Measurements from ENCODE around the gene BARHL2.
A peak's percentile ranks its signal among the peaks of the same experiment; 100 is the strongest.

BARHL2 gene

DNA sequence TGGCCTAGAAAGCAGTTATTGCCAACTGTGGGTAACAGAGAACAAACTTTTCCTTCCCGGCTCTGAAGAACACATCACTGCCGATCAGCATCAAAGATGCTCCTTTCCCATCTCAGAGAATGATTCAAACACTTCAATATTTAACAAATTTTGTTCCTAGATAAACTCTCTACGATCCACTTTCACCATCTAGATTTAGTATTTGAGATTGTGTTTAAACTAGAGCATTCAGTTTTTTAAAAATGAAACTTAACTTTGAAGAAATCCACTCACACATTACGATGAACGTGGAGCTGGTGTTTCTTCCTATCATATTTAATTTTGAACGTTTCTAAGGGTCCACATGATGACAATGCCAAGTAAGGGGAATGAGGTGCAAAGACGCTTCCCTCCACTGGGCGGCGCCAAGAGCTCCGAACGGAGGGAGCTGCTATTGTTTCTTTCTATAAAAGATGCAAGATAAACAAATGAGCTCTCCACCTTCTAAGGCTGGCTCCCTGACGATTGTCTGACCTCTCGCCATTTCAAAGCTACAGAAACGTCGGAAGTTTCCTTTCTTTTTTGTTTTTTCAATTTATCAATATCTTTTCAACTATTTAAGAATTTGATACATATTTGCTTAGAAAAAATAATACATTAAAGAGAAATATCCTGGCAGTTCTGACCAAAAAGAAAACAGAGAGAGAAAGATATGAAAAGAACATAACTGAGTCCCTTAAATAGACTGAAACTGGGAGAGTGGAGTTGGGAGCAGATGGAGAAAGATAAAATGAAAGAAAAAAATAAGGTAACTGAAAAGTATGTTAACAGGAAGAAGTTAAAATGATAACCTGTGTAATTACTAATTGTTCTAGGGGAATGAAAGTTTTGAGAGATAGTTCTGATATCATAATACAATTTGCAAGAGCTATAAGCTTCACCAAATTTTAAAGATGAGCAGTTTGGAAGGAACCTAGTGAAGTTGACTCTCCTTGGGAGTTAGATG, 4.4 kb upstream of the BARHL2 start:
- H2AFZ ChIP-seq (ENCODE audit: low read length): no peak overlapping the region
- H3K4ac ChIP-seq (ENCODE audit: low read length): no peak overlapping the region
- H2BK12ac ChIP-seq (ENCODE audit: low read length): no peak overlapping the region
- H2BK120ac ChIP-seq (ENCODE audit: low read depth, low read length): no peak overlapping the region
- no peak overlapping the region for H3K14ac ChIP-seq (ENCODE audit: low read length)
- WGBS, 2 donors (ENCODE audit: extremely low coverage in 2 of 2, insufficient read length in 2 of 2, insufficient replicate concordance in 1 of 2): no CpG with 5 or more reads among the region's 15 CpGs
- no peak overlapping the region for H3K18ac ChIP-seq (ENCODE audit: low read length)
- H3K79me1 ChIP-seq (ENCODE audit: low read depth, low read length): no peaks in the 10 kb centered on the region
- no peak overlapping the region for H3K9ac ChIP-seq (ENCODE audit: low read depth, low read length, poor library complexity)
- no peak overlapping the region for H4K8ac ChIP-seq (ENCODE audit: low read depth, low read length)
- H3K9me3 ChIP-seq (replicated peaks in 1 of 2; ENCODE audit: control insufficient read depth in 2 of 2, insufficient read depth in 1 of 2, low read depth in 1 of 2, low read length in 2 of 2): peaks cover 3 to 10% of the 10 kb centered on the region in 2 donors
- no peak overlapping the region for H3K27ac ChIP-seq (replicated peaks; ENCODE audit: low read length)
- DNase-seq (ENCODE audit: low spot score): no peak
- no peak overlapping the region for H4K91ac ChIP-seq (ENCODE audit: low read depth, low read length, poor library complexity)
- H2AK5ac ChIP-seq (ENCODE audit: low read depth, low read length): no peak overlapping the region
- no peak overlapping the region for H3K4me2 ChIP-seq (ENCODE audit: insufficient read depth, low read length, poor library complexity, severe bottlenecking)
- H3K36me3 ChIP-seq (replicated peaks in 1 of 2; ENCODE audit: control insufficient read depth in 2 of 2, insufficient read depth in 2 of 2, low read length in 2 of 2): no peaks in the 10 kb centered on the region
- peaks cover 68 to 99% (median 88%) of the 10 kb centered on the region in 3 experiments for H3K27me3 ChIP-seq (ENCODE audit: control insufficient read depth in 3 of 3, insufficient read depth in 3 of 3, low read depth in 1 of 3, low read length in 3 of 3)
- H2BK5ac ChIP-seq (ENCODE audit: low read length): no peak overlapping the region
- H3K23ac ChIP-seq (ENCODE audit: low read depth, low read length, poor library complexity): no peak overlapping the region
- no peak overlapping the region for H3K4me3 ChIP-seq (ENCODE audit: low read length in 2 of 2)
- peaks cover 7 to 10% of the 10 kb centered on the region in 2 donors for H3K4me1 ChIP-seq (ENCODE audit: control insufficient read depth in 2 of 2, insufficient read depth in 1 of 2, low read depth in 1 of 2, low read length in 2 of 2)
- no peak overlapping the region for H2BK15ac ChIP-seq (ENCODE audit: low read length)

DNA sequence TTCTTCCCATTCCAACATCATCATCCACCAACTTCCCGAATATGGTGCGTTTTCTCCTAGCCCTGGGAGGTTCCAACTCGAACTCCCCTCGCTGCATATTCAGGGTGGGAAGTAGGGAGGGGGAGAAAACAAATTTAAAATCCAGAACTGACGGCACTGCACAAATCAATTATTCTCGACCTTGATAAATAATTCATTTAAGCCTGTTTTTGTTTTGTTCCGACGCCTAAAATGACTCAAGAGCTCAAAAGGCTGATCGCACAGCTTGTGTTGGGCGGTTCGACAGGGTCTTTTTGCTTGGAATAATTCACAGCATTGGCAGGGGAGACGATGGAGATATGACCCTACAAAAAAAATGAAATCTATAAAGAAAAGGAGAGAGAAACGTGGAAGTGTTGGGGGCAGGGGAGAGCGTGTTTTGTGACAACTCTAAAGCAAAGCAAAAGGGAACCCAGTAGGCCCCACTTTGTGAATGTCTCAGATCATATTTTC, 3.1 kb upstream of the BARHL2 start:
- H3K4me2 ChIP-seq (ENCODE audit: insufficient read depth, low read length, poor library complexity, severe bottlenecking): no peak overlapping the region

DNA sequence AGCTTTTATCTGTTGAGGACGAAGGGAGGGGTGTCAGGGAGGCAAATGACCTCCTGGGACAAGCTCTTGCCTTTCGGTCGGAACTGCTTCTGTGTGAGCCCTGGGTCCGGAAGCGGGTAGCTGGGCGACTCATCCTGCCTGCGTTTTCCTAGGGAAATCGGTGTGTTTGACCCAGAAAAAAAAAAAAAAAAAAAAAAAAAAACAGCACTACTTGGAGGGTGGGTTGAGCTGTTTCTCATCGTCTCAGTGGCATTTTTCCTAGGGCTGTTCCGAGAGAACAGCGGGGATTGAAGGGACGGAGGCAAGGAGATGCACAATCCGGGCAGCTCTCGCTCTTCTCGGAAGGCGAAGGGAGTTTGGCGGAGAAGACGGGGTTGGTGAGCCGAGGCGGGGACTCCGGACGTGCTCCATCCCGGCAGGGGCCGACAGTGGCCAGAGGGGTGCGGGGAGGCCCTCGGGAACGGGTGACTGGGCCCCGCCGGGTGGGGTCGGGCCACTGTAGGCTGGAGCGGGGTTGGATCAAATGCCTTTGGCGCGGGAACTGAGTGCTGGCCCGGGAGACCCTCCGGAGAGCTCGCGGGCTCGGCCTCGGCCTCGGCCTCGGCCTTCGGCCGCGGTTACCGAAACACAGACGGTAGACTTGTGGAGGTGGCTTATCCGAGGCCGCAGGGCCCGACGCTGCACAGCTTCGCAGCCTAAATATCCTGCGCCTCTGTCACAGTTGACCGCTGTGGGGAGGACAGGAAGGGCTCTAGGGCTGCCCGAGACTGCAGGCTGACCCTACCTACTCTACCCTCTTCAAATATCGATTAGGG, 2.4 kb upstream of the BARHL2 start:
- Histone ChIP-seq H3K4ac (ENCODE audit: low read length) (no peak overlapping the region), H3K4me3 (ENCODE audit: low read length in 2 of 2) (no peak overlapping the region), H3K27me3 (ENCODE audit: control insufficient read depth in 3 of 3, insufficient read depth in 3 of 3, low read depth in 1 of 3, low read length in 3 of 3) (peaks cover 62 to 99% (median 83%) of the 10 kb centered on the region in 3 experiments), H3K9ac (ENCODE audit: low read depth, low read length, poor library complexity) (no peak overlapping the region), H3K9me3 (replicated peaks in 1 of 2; ENCODE audit: control insufficient read depth in 2 of 2, insufficient read depth in 1 of 2, low read depth in 1 of 2, low read length in 2 of 2) (peaks cover 3 to 14% of the 10 kb centered on the region in 2 donors), H2AFZ (ENCODE audit: low read length) (peak overlapping the region; percentile 68), H4K8ac (ENCODE audit: low read depth, low read length) (no peak overlapping the region), H3K18ac (ENCODE audit: low read length) (no peak overlapping the region), H2BK15ac (ENCODE audit: low read length) (no peak overlapping the region), H3K23ac (ENCODE audit: low read depth, low read length, poor library complexity) (peak overlapping the region; percentile 47), H2BK12ac (ENCODE audit: low read length) (no peak overlapping the region), H3K4me1 (ENCODE audit: control insufficient read depth in 2 of 2, insufficient read depth in 1 of 2, low read depth in 1 of 2, low read length in 2 of 2) (peaks cover 0 to 7% of the 10 kb centered on the region in 2 donors), H3K4me2 (ENCODE audit: insufficient read depth, low read length, poor library complexity, severe bottlenecking) (no peak overlapping the region), H4K91ac (ENCODE audit: low read depth, low read length, poor library complexity) (no peak overlapping the region), H3K36me3 (replicated peaks in 1 of 2; ENCODE audit: control insufficient read depth in 2 of 2, insufficient read depth in 2 of 2, low read length in 2 of 2) (no peaks in the 10 kb centered on the region), H2AK5ac (ENCODE audit: low read depth, low read length) (no peak overlapping the region), H3K27ac (replicated peaks; ENCODE audit: low read length) (no peak overlapping the region), H3K79me1 (ENCODE audit: low read depth, low read length) (no peaks in the 10 kb centered on the region), H2BK120ac (ENCODE audit: low read depth, low read length) (no peak overlapping the region), H2BK5ac (ENCODE audit: low read length) (no peak overlapping the region), H3K14ac (ENCODE audit: low read length) (no peak overlapping the region)
- DNase-seq (ENCODE audit: low spot score): no peak
- no CpG with 5 or more reads among the region's 55 CpGs for WGBS, 2 donors (ENCODE audit: extremely low coverage in 2 of 2, insufficient read length in 2 of 2, insufficient replicate concordance in 1 of 2)

More for the DNA sequence above, 3.1 kb upstream of the BARHL2 start:
- DNase-seq (ENCODE audit: low spot score): no peak
- Histone ChIP-seq H2BK5ac (ENCODE audit: low read length) (no peak overlapping the region), H2BK12ac (ENCODE audit: low read length) (no peak overlapping the region), H3K4me1 (ENCODE audit: control insufficient read depth in 2 of 2, insufficient read depth in 1 of 2, low read depth in 1 of 2, low read length in 2 of 2) (peaks cover 4 to 7% of the 10 kb centered on the region in 2 donors), H3K9ac (ENCODE audit: low read depth, low read length, poor library complexity) (no peak overlapping the region), H3K4ac (ENCODE audit: low read length) (no peak overlapping the region), H3K27ac (replicated peaks; ENCODE audit: low read length) (no peak overlapping the region), H4K8ac (ENCODE audit: low read depth, low read length) (no peak overlapping the region), H2BK15ac (ENCODE audit: low read length) (no peak overlapping the region), H3K9me3 (replicated peaks in 1 of 2; ENCODE audit: control insufficient read depth in 2 of 2, insufficient read depth in 1 of 2, low read depth in 1 of 2, low read length in 2 of 2) (peaks cover 3 to 12% of the 10 kb centered on the region in 2 donors), H2AFZ (ENCODE audit: low read length) (no peak overlapping the region), H2AK5ac (ENCODE audit: low read depth, low read length) (no peak overlapping the region), H3K27me3 (ENCODE audit: control insufficient read depth in 3 of 3, insufficient read depth in 3 of 3, low read depth in 1 of 3, low read length in 3 of 3) (peaks cover 63 to 99% (median 85%) of the 10 kb centered on the region in 3 experiments), H3K18ac (ENCODE audit: low read length) (no peak overlapping the region), H3K4me3 (ENCODE audit: low read length in 2 of 2) (no peak overlapping the region), H2BK120ac (ENCODE audit: low read depth, low read length) (no peak overlapping the region), H3K79me1 (ENCODE audit: low read depth, low read length) (no peaks in the 10 kb centered on the region), H3K36me3 (replicated peaks in 1 of 2; ENCODE audit: control insufficient read depth in 2 of 2, insufficient read depth in 2 of 2, low read length in 2 of 2) (no peaks in the 10 kb centered on the region), H3K14ac (ENCODE audit: low read length) (no peak overlapping the region), H3K23ac (ENCODE audit: low read depth, low read length, poor library complexity) (peak overlapping the region; percentile 47), H4K91ac (ENCODE audit: low read depth, low read length, poor library complexity) (no peak overlapping the region)
- WGBS, 2 donors (ENCODE audit: extremely low coverage in 2 of 2, insufficient read length in 2 of 2, insufficient replicate concordance in 1 of 2): no CpG with 5 or more reads among the region's 14 CpGs
